NCI-H345 treated with DMSO at 0.1 percent for 48 hours (cell line): Measurements from ENCODE around the gene SDR42E1.
A peak's percentile ranks its signal among the peaks of the same experiment; 100 is the strongest.
"Not testable (repeated sequence)": the region's sequence is repeated elsewhere in the genome, so short reads cannot be mapped to it uniquely, and the experiment has no call there.

ENCODE experiments used
- DNase-seq: peaks from one replicate; lab custom pipeline; 2025; ENCODE audit not compliant: unreplicated experiment; lab: John Stamatoyannopoulos, UW

Gene SDR42E1

DNA sequence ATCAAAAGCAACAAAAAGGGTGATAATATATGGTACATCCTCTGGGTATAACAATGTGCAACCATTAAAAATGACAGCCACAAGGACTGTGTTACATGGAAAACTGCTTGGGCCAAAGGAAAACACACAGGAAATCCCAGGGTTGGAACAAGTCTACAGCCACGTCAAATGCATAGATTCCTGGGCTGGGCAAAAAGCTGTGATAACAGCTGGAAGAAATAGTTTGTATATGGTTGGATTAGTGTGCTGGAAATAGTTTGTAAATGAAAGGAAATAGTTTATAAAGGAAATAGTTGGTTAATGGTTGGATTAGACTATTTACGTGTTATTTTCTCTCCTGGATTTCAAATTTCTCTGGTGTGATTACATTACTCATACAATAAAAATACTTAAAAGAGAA, 26.4 kb upstream of the SDR42E1 start:
- DNase-seq: no peak

GRCh38 chr16:82037251-82037650, 26.0 kb upstream of the SDR42E1 start:
- DNase-seq: no peak

GRCh38 chr16:82034981-82035612, 23.8 kb upstream of the SDR42E1 start, which contains the start of gene HSD17B2:
TSS of gene HSD17B2 (plus strand) at chr16:82035253. CDS start at chr16:82035425, 172 bp downstream.
- DNase-seq: no peak

GRCh38 chr16:82033683-82034300, 22.5 kb upstream of the SDR42E1 start:
- no peak for DNase-seq

DNA sequence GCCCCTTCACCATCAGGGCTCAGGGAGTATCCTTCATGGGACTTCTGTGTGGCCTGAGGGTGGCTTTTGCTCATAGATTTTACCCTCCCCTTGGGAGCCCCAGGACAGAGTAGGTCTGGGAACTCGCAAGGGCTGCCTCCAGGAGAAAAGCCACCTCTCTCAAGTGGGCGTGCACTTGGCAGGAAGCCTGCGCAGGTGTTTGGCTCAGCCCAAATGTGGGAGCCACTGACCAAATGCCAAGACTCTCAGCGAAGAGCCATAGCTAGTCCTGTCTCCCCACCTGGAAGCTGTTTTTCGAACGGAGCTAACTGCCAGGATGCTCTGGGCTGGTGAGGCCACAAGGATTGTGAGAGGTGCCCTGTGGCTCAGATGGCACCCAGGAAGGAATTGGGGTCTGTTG, 21.7 kb upstream of the SDR42E1 start:
- DNase-seq: no peak

DNA sequence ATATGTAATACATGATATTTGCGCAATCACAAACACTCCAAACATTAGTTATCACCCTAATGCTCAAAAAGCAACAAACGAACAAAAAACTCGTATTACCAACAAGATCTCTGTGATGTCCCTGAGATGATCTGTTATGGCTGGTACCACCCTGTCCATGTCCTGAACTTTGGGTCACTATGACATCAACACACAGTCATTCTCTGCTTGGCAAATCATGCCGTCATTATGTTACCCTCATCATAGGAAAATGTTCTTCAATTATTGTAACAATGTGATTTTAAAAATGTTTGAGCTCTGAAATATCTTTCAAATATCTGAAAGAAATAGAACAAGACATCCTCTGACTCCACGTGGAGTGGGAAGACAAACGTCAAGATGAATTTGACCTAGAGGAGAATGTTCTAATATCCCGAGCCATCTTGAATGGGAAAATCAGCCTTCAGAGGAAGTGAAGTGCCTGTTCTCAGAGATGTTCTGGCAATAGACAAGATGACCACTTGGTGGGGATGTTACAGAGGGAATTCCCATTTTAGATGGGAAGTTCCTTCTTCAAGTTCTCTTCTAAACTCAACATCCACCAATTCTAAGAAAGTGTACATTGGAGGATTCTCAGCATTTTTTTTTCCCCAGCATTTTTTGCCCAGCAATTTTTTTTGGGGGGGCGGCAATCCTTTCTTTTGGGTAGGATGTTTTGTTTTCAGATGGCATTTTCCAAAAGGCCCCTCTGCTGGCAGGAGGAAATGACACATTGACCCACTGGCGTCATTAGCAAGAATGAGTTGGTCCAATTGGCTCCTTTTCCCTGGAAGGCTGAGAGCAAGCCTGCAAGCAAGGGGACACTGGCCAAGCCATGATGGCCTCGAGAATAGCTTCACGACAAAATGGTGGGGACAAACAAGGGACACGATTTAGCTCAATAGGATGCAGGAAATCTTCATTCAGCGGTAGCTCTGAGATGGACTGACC, 20.1 kb upstream of the SDR42E1 start:
- peak; percentile 17 for DNase-seq

DNA sequence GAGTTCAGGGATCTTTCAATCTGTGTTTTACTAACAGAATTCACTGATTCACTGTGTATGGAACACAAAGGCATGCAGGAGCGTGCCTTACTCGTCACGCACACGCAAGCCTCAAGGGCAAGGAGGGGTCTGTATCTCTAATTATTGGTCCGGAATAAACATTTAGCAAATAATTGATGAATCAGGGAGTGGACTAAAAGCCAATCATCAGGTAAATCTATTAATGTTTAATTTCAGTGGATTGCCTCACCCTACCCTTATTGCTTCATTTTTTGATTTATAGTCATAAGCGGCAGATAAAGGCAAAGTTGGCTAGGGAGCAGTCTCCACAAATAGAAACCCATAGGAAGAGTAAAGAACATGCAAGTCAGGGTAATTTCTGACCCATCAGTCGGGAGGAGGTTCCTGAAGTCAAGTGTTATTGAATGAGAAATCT, 16.4 kb upstream of the SDR42E1 start:
- no peak for DNase-seq

- no peak for DNase-seq
Measured at GRCh38 chr16:82024883-82025282, 13.6 kb upstream of the SDR42E1 start.

DNA sequence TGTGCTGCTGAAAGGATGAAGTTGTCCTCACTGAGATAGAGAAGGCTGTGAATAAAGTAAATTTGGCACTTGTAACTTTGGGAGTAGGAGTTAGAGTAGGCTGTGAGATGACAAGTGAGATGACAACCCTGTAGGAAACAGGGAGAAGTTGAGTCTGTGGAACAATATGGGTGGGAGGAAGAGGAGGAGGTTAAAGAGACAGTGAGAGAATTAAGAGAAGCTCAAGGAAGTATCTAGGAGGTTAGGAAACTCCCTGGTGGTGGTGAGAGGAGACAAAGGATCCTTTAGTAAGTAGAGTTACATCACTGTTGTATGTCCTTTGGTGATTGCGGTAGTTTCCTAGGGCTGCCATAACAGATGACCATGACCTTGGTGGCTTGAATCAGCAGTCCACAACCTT, 13.0 kb upstream of the SDR42E1 start:
- no peak for DNase-seq

DNA sequence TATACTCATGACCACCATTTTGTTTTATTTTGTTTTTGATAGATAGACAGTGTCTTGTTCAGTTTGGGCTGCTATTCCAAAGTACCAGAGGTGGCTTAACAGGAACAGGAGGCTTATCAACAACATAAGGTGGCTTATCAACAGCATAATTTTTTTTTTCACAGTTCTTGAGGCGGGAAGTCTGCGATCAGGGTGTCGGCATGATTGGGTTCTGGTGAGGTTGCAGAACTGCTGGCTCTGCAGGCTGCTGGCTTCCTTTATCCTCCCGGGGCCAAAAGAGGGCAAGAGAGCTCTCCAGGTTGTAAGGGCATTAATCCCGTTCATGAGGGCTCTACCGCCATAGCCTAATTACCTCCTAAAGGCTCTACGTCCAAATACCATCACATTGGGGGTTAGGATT, 11.9 kb upstream of the SDR42E1 start:
- DNase-seq: no peak

DNA sequence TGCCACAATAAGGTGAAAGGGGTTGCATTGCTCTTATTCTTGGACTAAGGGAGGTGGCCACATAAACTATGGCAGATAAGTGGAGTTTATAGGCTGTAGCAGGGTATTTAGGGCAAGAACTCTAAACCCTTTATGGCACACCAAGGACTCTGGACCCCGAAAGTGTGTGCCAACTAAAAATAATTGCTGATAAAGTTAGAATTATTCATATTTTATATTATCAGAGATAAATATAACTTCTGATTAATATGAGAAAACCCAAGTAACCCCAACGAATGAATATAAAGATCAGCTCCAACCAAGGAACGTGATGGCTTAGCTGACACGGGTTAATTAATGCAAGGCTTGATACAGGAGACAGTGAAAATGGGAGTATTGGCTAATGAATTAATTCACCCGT, 8.8 kb upstream of the SDR42E1 start:
- DNase-seq: no peak

GRCh38 chr16:82019535-82019934, 8.3 kb upstream of the SDR42E1 start:
- DNase-seq: no peak

DNA sequence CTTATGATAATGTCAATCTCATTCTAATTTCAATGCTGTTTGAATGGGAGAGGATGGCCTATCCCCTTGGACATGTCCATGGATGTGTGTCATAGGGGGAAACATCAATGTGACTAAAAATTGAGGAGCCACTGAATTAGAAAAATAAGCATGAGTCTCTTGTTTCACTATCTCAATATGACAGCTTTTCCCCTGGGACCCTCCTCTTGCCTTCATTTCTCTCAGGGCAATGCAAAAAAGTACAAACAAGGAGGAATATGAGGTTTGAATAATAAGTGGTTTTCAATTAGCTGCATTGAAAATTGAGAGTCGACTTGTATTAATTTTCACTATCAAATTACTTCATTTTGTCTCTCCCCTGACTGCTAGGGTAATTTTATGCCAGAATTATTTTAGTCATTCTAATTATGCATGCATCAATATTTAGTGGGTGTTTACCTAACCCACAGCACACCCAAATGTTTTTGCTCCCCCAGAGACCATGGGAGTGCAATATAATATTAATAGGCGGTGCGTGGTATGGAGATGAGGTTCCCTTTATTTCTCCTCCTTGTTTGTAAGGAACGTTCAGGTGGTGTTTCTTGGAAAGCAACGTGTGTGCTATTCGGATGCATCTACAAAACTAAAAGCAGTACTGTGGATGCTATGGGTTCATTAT, 6.8 kb upstream of the SDR42E1 start:
- DNase-seq: no peak

DNA sequence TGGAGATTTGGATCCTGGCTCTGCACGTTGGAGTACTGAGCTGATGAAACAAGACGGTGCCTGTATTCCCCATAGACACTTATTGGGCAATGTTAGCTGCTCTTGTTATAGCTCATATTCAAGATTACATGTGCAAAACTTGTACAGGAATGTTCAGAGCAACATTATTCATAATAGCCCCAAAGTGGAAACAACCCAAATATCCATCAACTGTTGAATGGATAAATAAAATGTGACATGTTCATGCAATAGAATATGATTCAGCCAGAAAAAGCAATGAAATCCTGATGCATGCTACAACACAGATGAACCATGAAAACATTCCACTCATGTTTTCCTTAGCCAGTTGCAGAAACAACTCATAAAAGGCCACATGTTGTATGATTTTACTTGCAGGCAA, 5.7 kb upstream of the SDR42E1 start:
- DNase-seq: no peak

DNA sequence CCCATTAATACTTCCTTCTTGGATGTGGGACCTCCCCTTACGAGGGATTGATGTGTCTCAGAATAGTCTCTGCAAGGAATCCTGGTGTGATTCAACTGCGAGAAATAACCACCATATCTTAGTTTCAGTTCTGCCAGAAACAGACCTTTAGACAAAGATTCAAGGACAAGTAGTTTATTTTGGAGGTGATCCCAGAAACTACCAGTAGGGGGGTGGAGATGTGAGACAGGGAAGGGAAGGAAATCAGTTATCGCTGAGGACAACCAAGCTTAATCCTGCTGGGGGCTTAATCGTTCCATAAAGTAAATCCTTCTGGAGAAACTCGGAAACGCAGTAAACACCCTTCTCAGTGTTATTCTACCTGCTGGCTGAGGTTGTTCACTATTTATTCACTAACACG, 5.0 kb upstream of the SDR42E1 start:
- no peak for DNase-seq

- DNase-seq: no peak
Measured at GRCh38 chr16:82013139-82013538, 1.9 kb upstream of the SDR42E1 start.

- no peak for DNase-seq
Measured at GRCh38 chr16:82010649-82011048, 621 bp downstream of the SDR42E1 start.

DNA sequence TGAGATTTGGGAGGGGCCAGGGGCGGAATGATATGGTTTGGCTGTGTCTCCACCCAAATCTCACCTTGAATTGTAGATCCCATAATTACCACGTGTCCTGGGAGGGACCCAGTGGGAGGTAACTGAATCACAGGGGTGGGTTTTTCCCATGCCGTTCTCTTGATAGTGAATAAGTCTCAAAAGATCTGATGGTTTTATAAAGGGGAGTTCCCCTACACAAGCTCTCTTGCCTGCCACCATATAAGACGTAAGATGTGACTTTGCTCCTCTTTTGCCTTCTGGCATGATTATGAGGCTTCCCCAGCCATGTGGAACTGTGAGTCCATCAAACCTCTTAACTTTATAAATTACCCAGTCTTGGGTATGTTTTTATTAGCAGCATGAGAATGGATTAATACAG, 1.5 kb downstream of the SDR42E1 start:
- not testable (repeated sequence) for DNase-seq

- DNase-seq: no peak
Measured at GRCh38 chr16:82008957-82009592, 2.2 kb downstream of the SDR42E1 start.

- DNase-seq: no peak
Measured at GRCh38 chr16:82007189-82007588, 4.1 kb downstream of the SDR42E1 start.

- DNase-seq: no peak
Measured at GRCh38 chr16:82006036-82006435, 5.2 kb downstream of the SDR42E1 start.
